Measurements from ENCODE around the gene TDRD12.
"Not testable (repeated sequence)": the region's sequence is repeated elsewhere in the genome, so short reads cannot be mapped to it uniquely, and the experiment has no call there.

Gene TDRD12

DNA sequence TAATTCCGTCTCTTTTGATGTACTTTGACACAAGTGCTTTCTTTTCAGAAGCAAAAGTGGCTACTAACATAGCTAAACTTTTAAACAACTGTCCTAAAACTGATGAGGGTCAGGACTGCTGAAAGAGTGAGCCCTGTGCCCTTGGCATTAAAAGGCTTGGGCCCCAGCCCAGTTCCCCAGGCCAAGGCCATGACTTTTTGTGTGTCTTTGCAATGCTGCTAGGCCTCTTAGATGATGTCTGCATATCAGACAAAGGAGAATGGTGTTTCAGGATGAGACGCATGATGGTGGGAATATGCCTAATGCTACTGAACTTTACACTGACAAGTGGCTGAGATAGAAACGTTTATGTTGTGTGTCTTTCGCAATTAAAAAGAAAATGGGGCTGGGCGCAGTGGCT, 112.0 kb downstream of the TDRD12 start:
- no peak for DNase-seq (ENCODE audit: low spot score)

DNA sequence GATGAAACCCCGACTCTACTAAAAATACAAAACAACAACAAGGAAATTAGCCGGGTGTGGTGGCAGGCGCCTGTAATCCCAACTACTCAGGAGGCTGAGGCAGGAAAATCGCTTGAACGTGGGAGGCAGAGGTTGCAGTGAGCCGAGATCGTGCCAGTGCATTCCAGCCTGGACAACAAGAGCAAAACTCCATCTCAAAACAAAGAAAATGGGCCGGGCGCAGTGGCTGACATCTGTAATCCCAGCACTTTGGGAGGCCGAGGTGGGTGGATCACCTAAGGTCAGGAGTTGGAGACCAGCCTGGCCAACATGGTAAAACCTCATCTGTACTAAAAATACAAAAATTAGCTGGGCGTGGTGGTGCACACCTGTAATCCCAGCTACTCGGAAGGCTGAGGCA, 112.5 kb downstream of the TDRD12 start:
- not testable (repeated sequence) for DNase-seq (ENCODE audit: low spot score)

DNA sequence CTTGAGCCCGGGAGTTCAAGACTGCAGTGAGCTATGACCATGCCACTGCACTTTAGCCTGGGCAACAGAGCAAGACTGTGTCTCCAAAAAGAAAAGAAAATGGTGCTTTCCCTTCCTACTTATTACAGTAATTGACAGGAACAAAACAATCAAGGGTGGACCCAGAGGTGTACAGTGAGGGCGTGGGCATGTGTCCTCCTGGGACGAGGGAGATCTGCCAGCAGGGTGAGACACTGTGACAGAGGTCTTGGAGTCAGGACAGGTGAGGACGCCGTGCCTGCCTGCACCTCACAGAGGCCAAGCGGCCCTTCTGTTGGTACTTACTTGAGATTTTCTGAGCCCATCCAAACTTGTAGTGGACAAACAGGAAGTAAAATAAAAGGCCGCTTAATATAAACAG, 113.3 kb downstream of the TDRD12 start:
- DNase-seq (ENCODE audit: low spot score), result not testable (repeated sequence)

DNA sequence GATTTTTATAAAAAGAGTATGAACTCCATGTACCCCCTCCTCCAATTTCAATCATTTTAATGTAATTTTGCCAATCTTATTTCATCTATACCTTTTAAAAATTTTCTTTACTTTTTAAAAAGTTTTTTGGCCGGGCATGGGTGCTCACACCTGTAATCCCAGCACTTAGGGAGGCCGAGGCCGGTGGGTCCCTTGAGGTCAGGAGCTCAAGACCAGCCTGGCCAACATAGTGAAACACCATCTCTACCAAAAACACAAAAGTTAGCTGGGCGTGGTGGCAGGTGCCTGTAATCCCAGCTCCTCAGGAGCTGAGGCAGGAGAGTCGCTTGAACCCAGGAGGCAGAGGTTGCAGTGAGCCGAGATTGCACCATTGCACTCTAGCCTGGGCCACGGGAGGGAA, 113.8 kb downstream of the TDRD12 start:
- DNase-seq (ENCODE audit: low spot score), result not testable (repeated sequence)

DNA sequence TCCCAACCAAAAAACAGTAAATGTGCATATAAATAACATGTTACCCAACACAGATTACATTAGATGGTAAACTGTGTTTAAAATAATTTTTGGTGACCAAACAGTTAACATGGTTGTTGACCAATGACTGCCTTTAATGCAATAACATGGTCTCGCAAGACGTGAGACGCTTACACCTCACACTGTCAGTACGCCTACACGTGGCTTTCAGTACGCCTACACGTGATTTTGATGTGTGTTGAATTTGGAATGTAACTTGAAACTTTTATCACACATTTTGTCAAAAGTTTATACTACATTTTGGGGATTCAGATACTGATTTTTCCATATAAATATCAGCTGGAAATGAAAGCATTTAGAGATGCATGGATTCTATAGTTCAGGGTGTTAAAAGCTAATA, 118.0 kb downstream of the TDRD12 start:
- no peak for DNase-seq (ENCODE audit: low spot score)

DNA sequence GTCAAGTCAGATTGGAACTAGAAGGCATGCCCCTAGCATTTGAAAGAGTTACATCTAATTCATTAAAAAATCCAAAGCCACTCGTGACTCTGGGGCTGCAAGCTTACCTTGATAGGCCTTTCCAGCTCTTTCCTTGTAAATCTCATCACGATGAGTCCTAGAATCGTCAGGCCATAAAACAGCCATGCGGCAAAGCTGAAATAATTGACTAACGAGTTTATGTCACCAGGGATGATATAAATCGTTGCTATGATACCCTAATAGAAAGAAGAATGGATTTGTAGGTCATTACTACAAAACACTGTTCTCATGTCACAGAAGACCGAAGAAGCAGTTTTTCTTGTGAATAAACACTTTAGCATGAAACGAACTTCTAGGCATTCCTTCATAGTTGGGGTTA, 122.5 kb downstream of the TDRD12 start:
- DNase-seq (ENCODE audit: low spot score), result no peak

DNA sequence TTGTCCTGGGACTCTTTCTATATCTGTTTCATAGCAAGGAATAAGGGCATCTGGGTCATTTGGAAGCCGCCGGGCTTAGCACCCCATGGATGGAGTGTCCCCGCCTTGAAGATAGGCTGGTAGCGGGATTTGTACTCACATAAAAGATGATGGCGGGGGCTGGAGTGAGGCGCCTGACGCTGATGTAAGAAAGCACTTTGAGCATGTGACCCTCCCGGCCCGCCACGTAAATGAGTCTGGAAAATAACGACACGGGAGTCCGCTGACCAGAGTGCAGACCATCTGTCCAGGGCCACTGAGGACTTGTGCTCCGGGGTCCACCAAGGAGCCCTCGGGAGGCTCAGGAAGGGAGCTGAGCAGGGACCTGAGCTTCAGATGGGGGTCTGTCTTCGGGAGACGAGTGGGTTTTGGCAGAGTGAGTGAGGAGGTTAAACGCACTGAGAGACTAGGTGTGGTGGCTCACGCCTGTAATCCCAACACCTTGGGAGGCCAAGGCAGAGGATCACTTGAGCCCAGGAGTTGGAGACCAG, 124.2 kb downstream of the TDRD12 start:
- no peak for DNase-seq (ENCODE audit: low spot score)

DNA sequence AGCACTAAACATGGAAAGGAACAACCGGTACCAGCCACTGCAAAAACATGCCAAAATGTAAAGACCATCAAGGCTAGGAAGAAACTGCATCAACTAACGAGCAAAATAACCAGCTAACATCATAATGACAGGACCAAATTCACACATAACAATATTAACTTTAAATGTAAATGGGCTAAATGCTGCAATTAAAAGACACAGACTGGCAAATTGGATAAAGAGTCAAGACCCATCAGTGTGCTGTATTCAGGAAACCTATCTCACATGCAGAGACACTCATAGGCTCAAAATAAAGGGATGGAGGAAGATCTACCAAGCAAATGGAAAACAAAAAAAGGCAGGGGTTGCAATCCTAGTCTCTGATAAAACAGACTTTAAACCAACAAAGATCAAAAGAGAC, 128.5 kb downstream of the TDRD12 start:
- DNase-seq (ENCODE audit: low spot score), result not testable (repeated sequence)

DNA sequence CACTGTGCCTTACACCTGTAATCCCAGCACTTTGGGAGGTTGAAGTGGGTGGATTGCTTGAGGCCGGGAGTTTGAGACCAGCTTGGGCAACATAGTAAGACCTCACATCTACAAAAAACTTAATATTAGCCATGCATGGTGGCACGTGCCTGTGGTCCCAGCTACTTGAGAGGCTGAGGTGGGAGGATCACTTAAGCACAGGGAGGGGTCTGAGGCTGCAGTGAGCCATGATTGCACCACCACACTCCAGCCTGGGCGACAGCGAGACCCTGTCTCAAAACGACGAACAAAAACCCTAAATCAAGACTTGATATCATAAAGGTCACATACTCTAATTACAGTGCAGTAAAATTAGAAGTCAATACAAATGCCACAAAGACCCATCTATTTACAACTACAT, 132.6 kb downstream of the TDRD12 start:
- no peak for DNase-seq (ENCODE audit: low spot score)

DNA sequence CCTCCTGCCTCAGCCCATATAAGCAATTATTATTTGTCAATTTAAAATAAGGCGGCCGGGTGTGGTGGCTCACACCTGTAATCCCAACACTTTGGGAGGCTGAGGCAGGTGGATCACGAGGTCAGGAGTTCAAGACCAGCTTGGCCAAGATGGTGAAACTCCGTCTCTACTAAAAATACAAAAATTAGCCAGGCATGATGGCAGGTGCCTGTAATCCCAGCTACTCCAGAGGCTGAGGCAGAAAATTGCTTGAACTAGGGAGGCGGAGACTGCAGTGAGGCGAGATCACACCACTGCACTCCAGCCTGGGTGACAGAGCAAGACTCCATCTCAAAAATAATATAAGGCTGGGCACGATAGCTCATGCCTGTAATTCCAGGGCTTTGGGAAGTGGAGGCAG, 137.3 kb downstream of the TDRD12 start:
- not testable (repeated sequence) for DNase-seq (ENCODE audit: low spot score)

DNA sequence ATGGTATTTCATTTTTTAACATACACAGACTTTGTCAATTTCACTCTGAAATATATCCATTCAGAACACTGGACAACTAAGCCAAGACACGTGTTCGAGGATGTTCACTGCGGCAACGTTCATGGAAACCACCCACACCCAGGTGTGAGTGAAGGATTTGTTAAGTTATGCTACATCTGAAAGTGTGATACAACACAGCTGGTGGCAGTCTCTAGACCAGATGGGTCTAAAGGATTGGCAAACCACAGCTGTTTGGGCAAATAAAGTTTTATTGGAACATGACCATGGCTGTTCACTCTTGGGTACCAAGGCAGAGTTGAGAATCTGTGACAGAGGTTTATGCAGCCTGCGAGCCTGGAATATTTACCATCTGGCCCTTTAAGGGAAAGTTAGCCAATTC, 138.0 kb downstream of the TDRD12 start:
- no peak for DNase-seq (ENCODE audit: low spot score)

DNA sequence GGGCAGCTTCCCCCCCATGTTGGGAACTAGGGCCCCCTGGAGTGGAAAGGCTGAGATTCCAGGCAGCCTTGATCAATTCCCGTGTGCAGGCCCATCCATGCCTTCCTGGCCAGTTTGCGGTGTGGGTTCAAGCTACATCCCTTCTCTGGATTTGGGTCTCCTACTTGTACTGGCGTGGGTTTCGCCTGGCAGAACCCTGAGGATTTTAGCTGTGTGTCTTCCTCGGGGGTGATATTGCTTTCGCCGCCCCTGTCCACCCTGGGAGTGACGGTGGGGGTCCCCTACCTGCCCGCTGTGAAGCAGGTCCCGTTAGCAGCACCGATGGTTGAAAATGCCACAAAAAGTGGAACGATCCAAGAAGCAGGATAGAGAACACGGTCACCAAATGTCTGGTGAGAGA, 138.6 kb downstream of the TDRD12 start:
- DNase-seq (ENCODE audit: low spot score), result no peak

DNA sequence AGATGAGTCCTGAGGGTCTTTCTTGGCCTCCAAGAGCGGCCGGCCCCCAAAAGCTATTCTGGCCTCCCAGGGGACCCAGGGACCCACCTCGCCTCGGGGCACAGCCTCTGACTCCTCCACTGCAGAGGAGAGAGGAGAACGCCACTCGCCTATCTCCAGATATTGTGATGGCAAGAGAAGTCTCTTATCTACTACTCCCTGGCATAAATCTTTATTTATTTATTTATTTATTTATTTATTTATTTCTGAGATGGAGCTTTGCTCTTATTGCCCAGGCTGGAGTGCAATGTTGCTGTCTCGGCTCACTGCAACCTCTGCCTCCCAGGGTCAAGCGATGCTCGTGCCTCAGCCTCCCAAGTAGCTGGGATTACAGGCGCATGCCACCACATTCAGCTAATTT, 139.0 kb downstream of the TDRD12 start:
- DNase-seq (ENCODE audit: low spot score), result no peak

DNA sequence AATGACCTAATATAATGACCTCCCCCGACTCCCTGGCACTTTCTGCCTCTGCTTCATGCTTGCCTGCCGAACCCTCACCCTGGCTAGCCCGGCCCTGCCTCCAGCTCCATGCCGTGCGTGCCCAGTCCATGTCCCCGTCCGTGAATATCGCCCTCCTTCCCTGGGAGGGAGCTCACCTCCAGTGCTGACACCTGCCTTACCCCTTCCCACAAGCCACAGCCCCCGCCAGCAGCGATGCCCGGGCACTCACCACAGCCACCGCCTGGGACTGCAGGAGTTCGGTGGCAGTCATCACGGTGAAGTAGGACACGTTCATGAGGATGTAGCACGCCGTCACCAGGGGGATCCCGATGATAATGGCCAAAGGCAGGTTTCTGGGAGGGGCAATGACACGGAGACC, 140.0 kb downstream of the TDRD12 start:
- no peak for DNase-seq (ENCODE audit: low spot score)

DNA sequence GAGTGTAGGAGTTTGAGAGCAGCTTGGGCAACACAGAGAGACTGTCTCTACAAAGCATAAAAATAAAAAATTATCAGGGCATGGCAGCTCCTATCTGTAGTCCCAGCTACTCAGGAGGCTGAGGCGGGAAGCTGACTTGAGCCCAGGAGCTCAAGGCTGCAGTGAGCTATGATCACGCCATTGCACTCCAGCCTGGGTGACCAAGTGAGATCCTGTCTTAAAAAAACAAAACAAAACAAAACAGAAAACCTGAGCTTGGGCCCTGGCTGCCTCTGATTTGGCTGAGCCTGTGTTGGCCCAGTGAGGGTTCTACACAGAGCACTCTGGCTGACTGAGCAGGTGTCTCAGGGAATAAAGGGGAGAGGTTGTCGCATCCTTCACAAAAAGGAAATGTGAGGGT, 142.0 kb downstream of the TDRD12 start:
- DNase-seq (ENCODE audit: low spot score), result no peak

DNA sequence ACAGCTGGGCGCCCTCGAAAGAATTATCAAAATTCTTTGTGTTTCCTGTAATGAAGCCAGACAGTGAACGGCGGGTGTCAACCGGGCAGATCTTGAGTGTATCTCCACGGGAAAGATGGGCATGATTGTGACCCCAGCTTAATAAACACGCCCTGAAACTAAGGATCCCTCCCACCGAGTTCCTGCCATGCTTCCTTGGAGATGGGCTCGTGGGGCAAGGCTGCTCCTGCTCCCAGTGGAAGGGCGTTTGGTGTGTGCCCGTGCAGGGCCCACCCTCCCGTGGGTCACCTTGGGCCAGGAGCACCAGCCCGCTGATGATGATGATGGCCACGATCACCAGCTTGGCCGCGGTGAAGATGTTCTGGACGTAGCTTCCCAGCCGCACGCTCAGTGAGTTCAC, 142.6 kb downstream of the TDRD12 start:
- DNase-seq (ENCODE audit: low spot score), result no peak

DNA sequence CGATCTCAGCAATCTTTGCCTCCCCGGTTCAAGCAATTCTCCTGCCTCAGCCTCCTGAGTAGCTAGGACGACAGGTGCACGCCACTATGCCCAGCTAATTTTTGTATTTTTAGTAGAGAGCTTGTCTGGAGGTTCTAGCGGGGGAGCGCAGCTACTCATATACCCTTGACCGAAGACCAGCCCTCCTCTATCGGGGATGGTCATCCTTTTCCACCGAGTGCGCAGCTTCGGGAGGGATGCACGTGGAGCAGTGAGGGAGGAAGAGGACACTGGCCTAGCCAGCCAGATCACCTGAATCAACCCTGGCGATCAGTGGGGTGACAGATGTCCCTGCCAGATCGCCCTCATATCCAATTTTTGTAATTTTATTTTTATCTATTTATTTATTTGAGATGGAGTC, 143.2 kb downstream of the TDRD12 start:
- no peak for DNase-seq (ENCODE audit: low spot score)

DNA sequence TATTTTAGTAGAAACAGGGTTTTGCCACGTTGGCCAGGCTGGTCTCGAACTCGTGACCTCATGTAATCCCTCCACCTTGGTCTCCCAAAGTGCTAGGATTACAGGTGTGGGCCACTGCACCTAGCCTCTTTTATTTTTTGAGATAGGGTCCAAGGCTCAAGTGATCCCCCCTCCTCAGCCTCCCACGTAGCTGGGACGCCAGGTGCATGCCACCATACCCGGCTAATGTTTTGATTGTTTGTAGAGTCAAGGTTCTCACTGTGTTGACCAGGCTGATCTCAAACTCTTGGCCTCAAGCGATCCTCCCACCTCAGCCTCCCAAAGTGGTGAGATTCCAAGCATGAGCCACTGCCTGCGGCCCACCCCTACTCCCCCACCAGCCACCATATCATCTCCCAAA, 143.7 kb downstream of the TDRD12 start:
- DNase-seq (ENCODE audit: low spot score), result no peak

DNA sequence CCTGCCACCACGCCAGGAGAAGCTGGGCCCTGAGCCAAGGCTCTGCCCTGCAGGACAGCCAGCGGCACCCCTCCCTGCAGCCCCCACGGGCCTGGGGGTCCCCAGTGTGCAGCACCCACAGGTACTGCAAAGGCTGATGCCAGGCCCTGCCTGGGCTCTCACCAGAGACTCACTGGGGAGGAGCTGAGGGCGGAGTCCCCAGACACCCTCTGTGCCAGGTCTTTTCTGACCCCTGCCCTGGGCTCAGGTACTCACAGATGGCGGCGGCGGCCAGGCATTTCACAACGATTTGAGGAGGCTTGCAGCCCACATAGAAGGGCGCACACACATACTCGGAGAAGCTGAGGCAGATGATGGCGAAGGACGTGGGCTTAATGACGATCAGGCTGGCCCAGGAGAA, 144.3 kb downstream of the TDRD12 start:
- DNase-seq (ENCODE audit: low spot score), result no peak

DNA sequence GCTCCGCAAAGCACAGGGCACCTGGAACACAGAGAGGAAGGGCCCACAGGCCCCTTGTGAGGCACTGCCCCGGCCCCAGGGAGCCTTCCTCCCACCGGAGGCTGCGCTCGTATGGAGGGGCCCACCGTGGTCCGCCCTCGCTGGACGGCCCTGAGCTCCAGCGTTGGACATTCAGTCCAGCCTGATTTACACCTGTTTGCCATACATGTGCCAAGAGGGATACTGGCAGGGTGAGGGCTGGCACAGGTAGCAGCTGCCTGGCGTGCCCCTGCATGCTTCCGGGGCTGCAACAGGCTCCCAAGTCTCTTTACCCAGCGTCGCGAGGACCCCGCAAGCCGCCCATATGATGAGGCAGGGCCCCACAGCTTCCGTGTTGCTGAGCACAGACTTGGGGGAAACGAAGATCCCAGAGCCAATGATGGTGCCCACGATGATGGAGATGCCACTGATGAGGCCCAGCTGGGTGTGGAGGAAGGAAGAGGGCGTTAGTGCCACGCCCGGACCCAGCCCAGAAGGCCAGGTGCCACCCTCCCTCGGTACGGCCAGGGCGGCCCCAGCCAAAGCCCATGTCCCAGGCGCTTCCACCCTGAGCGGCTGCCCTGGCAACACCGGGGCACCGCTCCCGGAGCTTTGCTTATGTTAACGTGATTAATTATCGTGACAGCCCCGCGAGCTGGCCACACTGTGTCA, 144.9 kb downstream of the TDRD12 start:
- DNase-seq (ENCODE audit: low spot score), result no peak

DNA sequence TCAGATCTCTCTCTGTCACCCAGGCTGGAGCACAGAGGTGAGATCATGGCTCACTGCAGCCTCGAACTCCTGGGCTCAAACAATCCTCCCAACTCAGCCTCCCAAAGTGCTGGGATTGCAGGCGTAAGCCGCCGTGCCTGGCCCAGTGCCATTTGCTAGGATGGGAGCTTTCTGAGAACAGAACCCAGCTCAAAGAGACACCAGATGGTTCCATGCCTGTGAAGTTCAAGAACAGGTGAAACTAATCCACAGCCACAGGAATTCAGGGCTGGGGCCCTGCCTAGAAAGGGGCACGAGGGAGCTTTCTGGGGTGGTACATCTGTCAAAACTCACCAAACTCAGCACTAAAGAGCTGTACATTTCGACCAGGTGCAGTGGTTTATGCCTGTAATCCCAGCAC, 145.8 kb downstream of the TDRD12 start:
- no peak for DNase-seq (ENCODE audit: low spot score)

DNA sequence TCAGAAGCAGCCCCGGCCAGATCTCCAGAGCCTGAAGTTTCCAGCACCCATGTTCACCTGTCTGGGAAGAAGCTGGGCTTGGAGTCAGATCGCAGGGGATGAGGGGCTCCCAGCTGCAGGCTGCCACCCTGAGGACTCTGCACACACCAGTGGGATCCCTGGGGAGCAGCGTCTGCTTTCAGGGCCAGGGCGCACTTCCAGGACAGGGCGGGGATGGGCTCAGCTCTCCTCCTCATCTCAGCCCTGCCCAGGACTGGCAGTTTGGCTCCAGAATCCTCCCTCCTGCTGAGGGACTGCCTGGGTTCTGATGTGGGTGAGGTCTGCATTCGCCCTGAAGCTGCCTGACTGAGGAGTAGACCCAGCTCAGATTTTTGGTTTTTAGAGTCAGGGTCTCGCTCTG, 146.5 kb downstream of the TDRD12 start:
- no peak for DNase-seq (ENCODE audit: low spot score)

DNA sequence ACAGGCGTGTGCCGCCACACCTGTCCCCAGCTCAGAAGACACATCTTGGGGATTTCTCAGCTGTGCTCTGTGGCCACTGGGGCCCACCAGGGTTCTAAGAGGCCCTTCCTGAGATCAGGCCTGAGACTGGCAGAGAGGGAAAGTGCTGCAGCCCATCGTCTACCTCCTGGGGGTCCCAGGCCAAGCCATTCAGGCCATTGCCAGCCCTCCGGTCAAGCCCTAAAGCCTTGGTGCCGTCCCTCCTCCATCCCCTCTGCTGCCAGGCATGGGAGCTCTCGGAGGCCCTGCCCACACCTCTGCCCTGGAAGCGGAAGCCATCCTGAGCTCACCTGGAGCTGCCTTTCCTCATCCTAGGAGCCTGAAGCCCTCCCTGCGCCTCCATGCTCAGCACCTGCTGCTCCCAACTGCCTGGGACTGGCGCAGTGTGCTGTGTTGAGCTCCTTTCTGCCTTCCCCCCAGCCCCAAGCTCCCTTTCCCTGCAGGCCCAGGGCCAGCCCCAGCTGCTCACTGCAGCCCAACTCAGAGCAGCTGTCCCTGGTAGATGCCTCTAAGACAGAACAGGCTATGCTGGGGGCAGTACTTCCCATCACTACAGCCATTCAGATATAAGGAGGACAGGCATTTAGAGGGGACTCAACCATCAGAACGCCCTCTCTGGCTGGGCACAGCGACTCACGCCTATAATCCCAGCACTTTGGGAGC, 147.1 kb downstream of the TDRD12 start:
- no peak for DNase-seq (ENCODE audit: low spot score)

DNA sequence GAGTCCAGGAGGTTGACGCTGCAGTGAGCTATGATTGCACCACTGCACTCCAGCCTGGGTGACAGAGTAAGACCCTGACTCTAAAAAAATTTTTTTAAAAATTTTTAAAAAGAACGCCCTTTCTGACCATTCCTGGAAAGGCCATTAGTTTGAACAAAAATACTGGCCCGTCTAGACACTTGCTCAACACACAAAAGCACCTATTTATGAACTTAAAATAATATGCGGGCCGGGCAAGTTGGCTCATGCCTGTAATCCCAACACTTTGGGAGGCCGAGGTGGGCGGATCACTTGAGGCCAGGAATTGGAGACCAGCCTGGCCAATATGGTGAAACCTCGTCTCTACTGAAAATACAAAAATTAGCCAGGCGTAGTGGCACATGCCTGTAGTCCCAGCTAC, 147.9 kb downstream of the TDRD12 start:
- DNase-seq (ENCODE audit: low spot score), result not testable (repeated sequence)
